ENCODE results near the gene GBA3. TPM values are rescaled to one million over a fixed set of nuclear protein-coding genes. Genes with fewer than 3 reads are reported as not detected.

The GBA3 gene
- polyA plus RNA-seq, 1 donor, result not detected

GRCh38 chr4:22780317-22780716 lies 87.6 kb downstream of the GBA3 start:
- no peak for DNase-seq (ENCODE audit: low read depth)

- no peak for DNase-seq (ENCODE audit: low read depth)
Measured at GRCh38 chr4:22780797-22781196, 88.1 kb downstream of the GBA3 start.

- no peak for DNase-seq (ENCODE audit: low read depth)
Measured at GRCh38 chr4:22787753-22788375, 95.1 kb downstream of the GBA3 start.

- DNase-seq (ENCODE audit: low read depth), result no peak
Measured at GRCh38 chr4:22790631-22791030, 97.9 kb downstream of the GBA3 start.

GRCh38 chr4:22794732-22795131 lies 102.0 kb downstream of the GBA3 start:
- no peak for DNase-seq (ENCODE audit: low read depth)

GRCh38 chr4:22801391-22801790 lies 108.7 kb downstream of the GBA3 start:
- no peak for DNase-seq (ENCODE audit: low read depth)

- DNase-seq (ENCODE audit: low read depth), result no peak
Measured at GRCh38 chr4:22802876-22803275, 110.1 kb downstream of the GBA3 start.

GRCh38 chr4:22803512-22803911 lies 110.8 kb downstream of the GBA3 start:
- DNase-seq (ENCODE audit: low read depth), result no peak

GRCh38 chr4:22814906-22815305 lies 122.2 kb downstream of the GBA3 start:
- no peak for DNase-seq (ENCODE audit: low read depth)

- no peak for DNase-seq (ENCODE audit: low read depth)
Measured at GRCh38 chr4:22824091-22824490, 131.4 kb downstream of the GBA3 start.

GRCh38 chr4:22842360-22843018 lies 149.8 kb downstream of the GBA3 start:
- no peak for DNase-seq (ENCODE audit: low read depth)

GRCh38 chr4:22848332-22848731 lies 155.6 kb downstream of the GBA3 start:
- no peak for DNase-seq (ENCODE audit: low read depth)

- no peak for DNase-seq (ENCODE audit: low read depth)
Measured at GRCh38 chr4:22850055-22850454, 157.3 kb downstream of the GBA3 start.

GRCh38 chr4:22850630-22851029 lies 157.9 kb downstream of the GBA3 start:
- DNase-seq (ENCODE audit: low read depth), result no peak

- DNase-seq (ENCODE audit: low read depth), result no peak
Measured at GRCh38 chr4:22857411-22857810, 164.7 kb downstream of the GBA3 start.

GRCh38 chr4:22859318-22859717 lies 166.6 kb downstream of the GBA3 start:
- DNase-seq (ENCODE audit: low read depth), result no peak

Other genes starting within 250 kb of the GBA3 start
- 57.3 TPM for gene ADGRA3, start 176.9 kb upstream of the GBA3 start, polyA plus RNA-seq (ENCODE audit: insufficient read length)

Measured in forelimb muscle (tissue), 1 donor.